CD14-positive monocyte (primary cell): Measurements from ENCODE around the gene TREML2. TPM values are rescaled to one million over a fixed set of nuclear protein-coding genes. Genes with fewer than 3 reads are reported as not detected.

ENCODE experiments used
- DNase-seq, 3 donors: peaks; one replicate each; pipeline ENCODE4 v3.0.0-alpha.2; 2011 to 2022
- H2AFZ ChIP-seq: 2 replicates; pipeline ENCODE4 v1.6.0; 2012; ENCODE audit warnings: mild to moderate bottlenecking, low read depth, low read length, inconsistent platforms; ENCODE audit not compliant: insufficient read depth, poor library complexity, severe bottlenecking
- H3K27ac ChIP-seq, 2 donors: 1 replicate in 1 of 2; 2 replicates in 1 of 2; pipeline ENCODE4 v1.5.1; 2012 to 2013; ENCODE audit warnings: low read length in 2 of 2, control low read depth in 1 of 2, inconsistent platforms in 1 of 2, low read depth in 1 of 2, mild to moderate bottlenecking in 1 of 2
- H3K27me3 ChIP-seq, 2 donors: one replicate each; pipeline versions ENCODE4 v1.6.0 to v1.6.1; 2011 to 2013; ENCODE audit warnings: low read length in 2 of 2; ENCODE audit not compliant: control insufficient read depth in 2 of 2, insufficient read depth in 2 of 2
- H3K36me3 ChIP-seq, 2 donors: replicated peaks in 1 of 2; 1 replicate in 1 of 2; 2 replicates in 1 of 2; pipeline versions ENCODE4 v1.5.1 to v1.6.1; 2012 to 2013; ENCODE audit warnings: low read length in 2 of 2, control low read depth in 1 of 2, inconsistent platforms in 1 of 2, mild to moderate bottlenecking in 1 of 2; ENCODE audit not compliant: insufficient read depth in 2 of 2, control insufficient read depth in 1 of 2
- H3K4me1 ChIP-seq, 2 donors: 1 replicate in 1 of 2; 2 replicates in 1 of 2; pipeline versions ENCODE4 v1.5.1 to v1.6.1; 2012 to 2013; ENCODE audit warnings: low read length in 2 of 2, control low read depth in 1 of 2, inconsistent platforms in 1 of 2, mild to moderate bottlenecking in 1 of 2, moderate library complexity in 1 of 2; ENCODE audit not compliant: insufficient read depth in 2 of 2, control insufficient read depth in 1 of 2
- H3K4me2 ChIP-seq: replicated peaks from 2 replicates; pipeline ENCODE3; 2012; ENCODE audit warnings: low read length, moderate library complexity, mild to moderate bottlenecking; ENCODE audit not compliant: poor library complexity, severe bottlenecking; ENCODE audit errors: extremely low read depth
- H3K4me3 ChIP-seq, 3 experiments: fragments of 200-600 bp in 1 of 3; sonication (generic) in 1 of 3; replicated peaks in 1 of 3; 1 replicate in 2 of 3; 2 replicates in 1 of 3; pipeline ENCODE4 v1.5.1; 2011 to 2013; ENCODE audit warnings: low read length in 3 of 3, mild to moderate bottlenecking in 3 of 3, control low read depth in 2 of 3, low read depth in 2 of 3, inconsistent platforms in 1 of 3, moderate library complexity in 1 of 3
- H3K79me2 ChIP-seq: 2 replicates; pipeline ENCODE4 v1.6.0; 2012; ENCODE audit warnings: mild to moderate bottlenecking, control low read depth, inconsistent platforms, low read length, moderate library complexity; ENCODE audit not compliant: insufficient read depth
- H3K9ac ChIP-seq: 2 replicates; pipeline ENCODE4 v1.6.0; 2017; ENCODE audit warnings: low read length, mild to moderate bottlenecking; ENCODE audit not compliant: insufficient read depth, poor library complexity, severe bottlenecking
- H3K9me3 ChIP-seq, 2 donors: replicated peaks in 1 of 2; 1 replicate in 1 of 2; 2 replicates in 1 of 2; pipeline versions ENCODE4 v1.5.1 to v1.6.1; 2012 to 2013; ENCODE audit warnings: low read length in 2 of 2, control low read depth in 1 of 2; ENCODE audit not compliant: control insufficient read depth in 1 of 2, insufficient read depth in 1 of 2
- H4K20me1 ChIP-seq: 2 replicates; pipeline ENCODE4 v1.6.0; 2012; ENCODE audit warnings: mild to moderate bottlenecking, low read length, control low read depth, moderate library complexity; ENCODE audit not compliant: insufficient read depth
- H3K27ac Mint-ChIP-seq, 7 donors: one replicate each; pipeline ENCODE4 v1.8.0; 2020; ENCODE audit warnings: mild to moderate bottlenecking in 7 of 7, mixed read lengths in 7 of 7, moderate library complexity in 6 of 7, inconsistent platforms in 2 of 7
- H3K27me3 Mint-ChIP-seq, 3 donors: one replicate each; pipeline ENCODE4 v1.8.0; 2021 to 2022; ENCODE audit warnings: low read depth in 3 of 3, mild to moderate bottlenecking in 3 of 3, mixed read lengths in 3 of 3, moderate library complexity in 3 of 3, inconsistent platforms in 1 of 3
- H3K36me3 Mint-ChIP-seq, 2 donors: one replicate each; pipeline ENCODE4 v1.8.0; 2020; ENCODE audit warnings: mixed read lengths in 2 of 2, inconsistent platforms in 1 of 2, mild to moderate bottlenecking in 1 of 2
- H3K4me1 Mint-ChIP-seq: one replicate; pipeline ENCODE4 v1.8.0; 2020; ENCODE audit warnings: mild to moderate bottlenecking, mixed read lengths
- H3K4me3 Mint-ChIP-seq, 2 donors: one replicate each; pipeline ENCODE4 v1.8.0; 2020; ENCODE audit warnings: mild to moderate bottlenecking in 2 of 2, mixed read lengths in 2 of 2, moderate library complexity in 1 of 2
- H3K9me3 Mint-ChIP-seq, 7 donors: one replicate each; pipeline ENCODE4 v1.8.0; 2020 to 2022; ENCODE audit warnings: mixed read lengths in 7 of 7, mild to moderate bottlenecking in 6 of 7, moderate library complexity in 6 of 7, inconsistent platforms in 2 of 7
- WGBS: methylation state at CpG from one replicate; pipeline ENCODE4 v1.1.5; 2013; ENCODE audit warnings: missing lambda C conversion rate; ENCODE audit not compliant: insufficient coverage; 5-methylcytosine and 5-hydroxymethylcytosine counted together
- intact Hi-C, 2 donors: fragments of 100-400 bp; cut with micrococcal nuclease; formaldehyde crosslinking; loops; one replicate each; pipeline versions ENCODE4 v1.15.0 to v1.15.1; 2023
- polyA minus RNA-seq: library from RNA; depleted of rRNA, polyadenylated mRNA; stranded (reverse); fragments of >200 nt; gene quantifications from 2 replicates; pipeline ENCODE4 v1.2.3, GENCODE V29; 2012
- polyA plus RNA-seq, 3 donors: library from polyadenylated mRNA; depleted of rRNA in 1 of 3; unstranded in 2 of 3; stranded (reverse) in 1 of 3; fragments of 300-500 nt in 2 of 3; fragments of >200 nt in 1 of 3; fragmentation: Illumina TruSeq in 2 of 3; gene quantifications; 1 replicate in 2 of 3; 2 replicates in 1 of 3; pipeline ENCODE4 v1.2.3, GENCODE V29; 2012 to 2021
- total RNA-seq, 12 experiments: library from RNA in 1 of 12; stranded (reverse) in 1 of 12; fragments of 120-200 nt in 1 of 12; gene quantifications; one replicate each; pipeline ENCODE4 v1.2.4 and lab custom pipeline; 2013 to 2026; ENCODE audit warnings: mixed read lengths in 6 of 12, inconsistent platforms in 1 of 12
- TF ChIP-seq, protein P1 (sequence below): fragments of 200-600 bp; IDR thresholded peaks from one replicate; pipeline ENCODE4 v1.8.0; 2022; ENCODE audit warnings: antibody characterized with exemption, mild to moderate bottlenecking

Gene TREML2, protein sequence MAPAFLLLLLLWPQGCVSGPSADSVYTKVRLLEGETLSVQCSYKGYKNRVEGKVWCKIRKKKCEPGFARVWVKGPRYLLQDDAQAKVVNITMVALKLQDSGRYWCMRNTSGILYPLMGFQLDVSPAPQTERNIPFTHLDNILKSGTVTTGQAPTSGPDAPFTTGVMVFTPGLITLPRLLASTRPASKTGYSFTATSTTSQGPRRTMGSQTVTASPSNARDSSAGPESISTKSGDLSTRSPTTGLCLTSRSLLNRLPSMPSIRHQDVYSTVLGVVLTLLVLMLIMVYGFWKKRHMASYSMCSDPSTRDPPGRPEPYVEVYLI
- 4.1 TPM for total RNA-seq (2013)
- polyA plus RNA-seq (1 to 10 TPM in 2 of 3 donors, under 1 TPM in 1; 0.89 to 4.2 (median 1.1) TPM), polyA minus RNA-seq (2.6 and 3.2 TPM in 2 replicates), total RNA-seq (lab: John Stamatoyannopoulos, UW) (0.81 to 24.2 (median 13.9) reads per million in 11 experiments)

DNA sequence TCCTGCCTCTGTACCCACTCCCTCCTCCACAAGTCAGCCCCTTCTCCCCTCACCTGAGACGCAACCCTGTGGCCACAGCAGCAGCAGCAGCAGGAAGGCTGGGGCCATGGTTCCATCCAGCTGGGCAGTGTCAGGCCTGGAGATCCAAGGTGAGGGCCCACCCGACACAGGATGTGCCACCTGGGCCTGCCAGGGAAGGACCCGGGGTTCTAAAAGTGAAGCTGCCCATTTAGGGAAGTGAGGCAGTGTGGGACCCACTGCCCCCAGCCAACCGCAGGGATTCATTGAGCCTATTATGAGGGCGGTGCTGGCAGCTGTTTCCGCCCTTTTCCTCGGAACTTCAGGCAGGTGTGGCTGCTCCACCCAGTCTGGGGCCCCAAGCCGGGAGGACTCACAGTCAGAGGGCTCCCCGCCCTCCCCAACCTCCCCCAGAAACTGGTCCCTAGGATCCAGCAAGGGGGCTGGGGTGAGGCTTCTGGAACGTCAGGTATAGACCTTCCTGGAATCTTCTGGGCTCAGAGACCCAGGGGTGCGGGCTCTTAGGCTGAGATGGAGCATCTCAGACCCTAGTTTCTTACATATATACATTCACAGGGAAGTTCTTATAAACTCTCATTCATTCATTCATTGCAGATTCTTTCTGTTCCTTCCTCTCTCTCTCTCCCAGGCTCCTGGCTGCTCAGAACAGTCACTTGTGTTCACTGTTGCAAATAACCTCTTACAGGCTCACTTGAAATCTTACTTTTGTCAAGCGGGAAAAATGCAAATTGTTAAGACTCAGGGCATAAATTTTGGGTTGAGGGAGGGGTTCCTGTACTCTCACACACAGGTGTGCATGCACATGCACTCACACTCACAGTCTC is at the start of gene TREML2:
Gene TREML2, minus strand, starts transcription at position 249 of the 863 bp plus-strand sequence. Its CDS starts 141 bp downstream, at position 108.
- no peaks in the 10 kb centered on the region for H3K9me3 Mint-ChIP-seq
- H3K79me2 ChIP-seq: no peaks in the 10 kb centered on the region
- H3K27ac ChIP-seq: peak within 1 kb of the TSS; percentile 96 to 99
- no peaks in the 10 kb centered on the region for H3K27me3 ChIP-seq
- peak; percentile 47 to 53 (median 53) for DNase-seq
- no peaks in the 10 kb centered on the region for H3K36me3 ChIP-seq
- H3K4me1 Mint-ChIP-seq: peaks cover 59% of the 10 kb centered on the region
- TF ChIP-seq, protein P1, sequence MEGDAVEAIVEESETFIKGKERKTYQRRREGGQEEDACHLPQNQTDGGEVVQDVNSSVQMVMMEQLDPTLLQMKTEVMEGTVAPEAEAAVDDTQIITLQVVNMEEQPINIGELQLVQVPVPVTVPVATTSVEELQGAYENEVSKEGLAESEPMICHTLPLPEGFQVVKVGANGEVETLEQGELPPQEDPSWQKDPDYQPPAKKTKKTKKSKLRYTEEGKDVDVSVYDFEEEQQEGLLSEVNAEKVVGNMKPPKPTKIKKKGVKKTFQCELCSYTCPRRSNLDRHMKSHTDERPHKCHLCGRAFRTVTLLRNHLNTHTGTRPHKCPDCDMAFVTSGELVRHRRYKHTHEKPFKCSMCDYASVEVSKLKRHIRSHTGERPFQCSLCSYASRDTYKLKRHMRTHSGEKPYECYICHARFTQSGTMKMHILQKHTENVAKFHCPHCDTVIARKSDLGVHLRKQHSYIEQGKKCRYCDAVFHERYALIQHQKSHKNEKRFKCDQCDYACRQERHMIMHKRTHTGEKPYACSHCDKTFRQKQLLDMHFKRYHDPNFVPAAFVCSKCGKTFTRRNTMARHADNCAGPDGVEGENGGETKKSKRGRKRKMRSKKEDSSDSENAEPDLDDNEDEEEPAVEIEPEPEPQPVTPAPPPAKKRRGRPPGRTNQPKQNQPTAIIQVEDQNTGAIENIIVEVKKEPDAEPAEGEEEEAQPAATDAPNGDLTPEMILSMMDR: no peak
- intact Hi-C loops: no loop called here
- WGBS: 2% methylated on average over 4 of the region's 12 CpGs
- H3K4me3 Mint-ChIP-seq: peak within 1 kb of the TSS; percentile 45 to 73
- peak within 1 kb of the TSS; percentile 44 for H2AFZ ChIP-seq
- H4K20me1 ChIP-seq: no peaks in the 10 kb centered on the region
- H3K36me3 Mint-ChIP-seq: peaks cover 10 to 11% of the 10 kb centered on the region in 2 donors
- peak within 1 kb of the TSS; percentile 73 for H3K9ac ChIP-seq
- peak within 1 kb of the TSS; percentile 56 for H3K4me2 ChIP-seq
- H3K4me1 ChIP-seq: peaks cover 48 to 52% of the 10 kb centered on the region in 2 donors
- H3K27me3 Mint-ChIP-seq: peaks cover 0 to 5% (median 2%) of the 10 kb centered on the region in 3 donors
- peak within 1 kb of the TSS in 2 of 3 experiments; percentile 6 to 49 for H3K4me3 ChIP-seq
- H3K27ac Mint-ChIP-seq: peak within 1 kb of the TSS; percentile 96 to 99 (median 97)
- H3K9me3 ChIP-seq: no peaks in the 10 kb centered on the region
